ENCODE data around the gene FAS. TPM values are rescaled to one million over a fixed set of nuclear protein-coding genes. Genes with fewer than 3 reads are reported as not detected.
A peak's percentile ranks its signal among the peaks of the same experiment; 100 is the strongest.

The FAS gene
- total RNA-seq, 2 experiments from 2014 or later, result 7.7 to 19.2 TPM

GRCh38 chr10:88999625-89000024 is 9.0 kb downstream of the FAS start:
- peak overlapping the region; percentile 63 for H3K4me3 ChIP-seq (ENCODE audit: low read depth, low read length, poor library complexity, severe bottlenecking)
- no peaks in the 10 kb centered on the region for H4K20me1 ChIP-seq (ENCODE audit: insufficient read depth, low read length)
- peaks cover 4% of the 10 kb centered on the region; the same call in 1 of the 2 replicates for H3K36me3 ChIP-seq (ENCODE audit: insufficient read depth, low read length)
- CTCF ChIA-PET (ENCODE audit: unreplicated experiment), result no interaction called here
- DNase-seq (ENCODE audit: low spot score), result no peak
- no peaks in the 10 kb centered on the region for H3K9me3 ChIP-seq (ENCODE audit: low read length)
- intact Hi-C loops (cut with micrococcal nuclease; ENCODE audit: unreplicated experiment), result loop anchor here (2.0 to 10.0 kb wide), 6 partner anchors 119 to 1905 kb away; partner anchors contain the start of genes GLUD1, KIF20B, KLLN and PTEN
- peaks cover 27% of the 10 kb centered on the region; the same call in 1 of the 2 replicates for H3K79me2 ChIP-seq (ENCODE audit: insufficient read depth, low read depth, low read length)
- H3K4me1 ChIP-seq (ENCODE audit: insufficient read depth, low read length, poor library complexity, severe bottlenecking), result peaks cover 86% of the 10 kb centered on the region
- TF ChIP-seq, protein P1, sequence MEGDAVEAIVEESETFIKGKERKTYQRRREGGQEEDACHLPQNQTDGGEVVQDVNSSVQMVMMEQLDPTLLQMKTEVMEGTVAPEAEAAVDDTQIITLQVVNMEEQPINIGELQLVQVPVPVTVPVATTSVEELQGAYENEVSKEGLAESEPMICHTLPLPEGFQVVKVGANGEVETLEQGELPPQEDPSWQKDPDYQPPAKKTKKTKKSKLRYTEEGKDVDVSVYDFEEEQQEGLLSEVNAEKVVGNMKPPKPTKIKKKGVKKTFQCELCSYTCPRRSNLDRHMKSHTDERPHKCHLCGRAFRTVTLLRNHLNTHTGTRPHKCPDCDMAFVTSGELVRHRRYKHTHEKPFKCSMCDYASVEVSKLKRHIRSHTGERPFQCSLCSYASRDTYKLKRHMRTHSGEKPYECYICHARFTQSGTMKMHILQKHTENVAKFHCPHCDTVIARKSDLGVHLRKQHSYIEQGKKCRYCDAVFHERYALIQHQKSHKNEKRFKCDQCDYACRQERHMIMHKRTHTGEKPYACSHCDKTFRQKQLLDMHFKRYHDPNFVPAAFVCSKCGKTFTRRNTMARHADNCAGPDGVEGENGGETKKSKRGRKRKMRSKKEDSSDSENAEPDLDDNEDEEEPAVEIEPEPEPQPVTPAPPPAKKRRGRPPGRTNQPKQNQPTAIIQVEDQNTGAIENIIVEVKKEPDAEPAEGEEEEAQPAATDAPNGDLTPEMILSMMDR (conservative IDR thresholded peaks at IDR 0.05; ENCODE audit: low read length), result no peak
- TF ChIP-seq EZH2phosphoT487 (IDR thresholded peaks at IDR 0.05; ENCODE audit: borderline replicate concordance, low read depth, low read length), result no peak
- H2AFZ ChIP-seq (ENCODE audit: low read length), result peak overlapping the region; percentile 82; the same call in 1 of the 2 replicates
- H3K4me2 ChIP-seq (ENCODE audit: low read length), result peak overlapping the region; percentile 76
- H3K27ac ChIP-seq (ENCODE audit: low read depth, low read length, poor library complexity, severe bottlenecking), result peak overlapping the region; percentile 32
- BruUV-seq (replicated peaks), result no TSS peak
- POLR2A ChIA-PET, result interaction anchor here (0.9 to 3.7 kb wide), 5 partner anchors 8 to 118 kb away, joined by 3 to 57 read pairs (median 4); partner anchors contain the start of gene FAS
- H3K9me2 ChIP-seq (ENCODE audit: insufficient read depth, low read length), result no peaks in the 10 kb centered on the region

- H3K4me1 ChIP-seq (ENCODE audit: insufficient read depth, low read length, poor library complexity, severe bottlenecking), result peaks cover 70% of the 10 kb centered on the region
- H3K9me2 ChIP-seq (ENCODE audit: insufficient read depth, low read length), result no peaks in the 10 kb centered on the region
- intact Hi-C loops (cut with micrococcal nuclease; ENCODE audit: unreplicated experiment), result loop anchor here (2.0 kb wide), 1 partner anchor 120 kb away; the partner anchor contains the start of gene STAMBPL1
- ChIA-PET POLR2A (interaction anchor here (0.7 to 3.7 kb wide), 6 partner anchors 10 to 726 kb away, joined by 3 to 57 read pairs (median 4); partner anchors contain the start of gene FAS), CTCF (ENCODE audit: unreplicated experiment) (interaction anchor here (0.6 to 1.1 kb wide), 3 partner anchors 11 to 203 kb away, joined by 3 to 5 read pairs (median 4); partner anchors contain the start of gene FAS)
- no peaks in the 10 kb centered on the region for H3K9me3 ChIP-seq (ENCODE audit: low read length)
- peak overlapping the region; percentile 76 for H3K4me2 ChIP-seq (ENCODE audit: low read length)
- H3K27ac ChIP-seq (ENCODE audit: low read depth, low read length, poor library complexity, severe bottlenecking), result peak overlapping the region; percentile 48
- peak; percentile 23 for DNase-seq (ENCODE audit: low spot score)
- peaks cover 12% of the 10 kb centered on the region; the same call in 1 of the 2 replicates for H3K79me2 ChIP-seq (ENCODE audit: insufficient read depth, low read depth, low read length)
- peak overlapping the region; percentile 63 for H3K4me3 ChIP-seq (ENCODE audit: low read depth, low read length, poor library complexity, severe bottlenecking)
- TF ChIP-seq, protein P1 (conservative IDR thresholded peaks at IDR 0.05; ENCODE audit: low read length), result no peak
- no peak for TF ChIP-seq EZH2phosphoT487 (IDR thresholded peaks at IDR 0.05; ENCODE audit: borderline replicate concordance, low read depth, low read length)
- no TSS peak for BruUV-seq (replicated peaks)
- H4K20me1 ChIP-seq (ENCODE audit: insufficient read depth, low read length), result no peaks in the 10 kb centered on the region
- H3K36me3 ChIP-seq (ENCODE audit: insufficient read depth, low read length), result peaks cover 6% of the 10 kb centered on the region; the same call in 1 of the 2 replicates
- H2AFZ ChIP-seq (ENCODE audit: low read length), result peak overlapping the region; percentile 82
These were observed 10.6 kb downstream of the FAS start for GRCh38 chr10:89001024-89001728.
